ENCODE data around the gene DZIP3. TPM values are rescaled to one million over a fixed set of nuclear protein-coding genes. Genes with fewer than 3 reads are reported as not detected.
"Not testable (repeated sequence)": the region's sequence is repeated elsewhere in the genome, so short reads cannot be mapped to it uniquely, and the experiment has no call there.

DZIP3 gene
- total RNA-seq, 1 donor from 2014 or later = 11.5 TPM

DNA sequence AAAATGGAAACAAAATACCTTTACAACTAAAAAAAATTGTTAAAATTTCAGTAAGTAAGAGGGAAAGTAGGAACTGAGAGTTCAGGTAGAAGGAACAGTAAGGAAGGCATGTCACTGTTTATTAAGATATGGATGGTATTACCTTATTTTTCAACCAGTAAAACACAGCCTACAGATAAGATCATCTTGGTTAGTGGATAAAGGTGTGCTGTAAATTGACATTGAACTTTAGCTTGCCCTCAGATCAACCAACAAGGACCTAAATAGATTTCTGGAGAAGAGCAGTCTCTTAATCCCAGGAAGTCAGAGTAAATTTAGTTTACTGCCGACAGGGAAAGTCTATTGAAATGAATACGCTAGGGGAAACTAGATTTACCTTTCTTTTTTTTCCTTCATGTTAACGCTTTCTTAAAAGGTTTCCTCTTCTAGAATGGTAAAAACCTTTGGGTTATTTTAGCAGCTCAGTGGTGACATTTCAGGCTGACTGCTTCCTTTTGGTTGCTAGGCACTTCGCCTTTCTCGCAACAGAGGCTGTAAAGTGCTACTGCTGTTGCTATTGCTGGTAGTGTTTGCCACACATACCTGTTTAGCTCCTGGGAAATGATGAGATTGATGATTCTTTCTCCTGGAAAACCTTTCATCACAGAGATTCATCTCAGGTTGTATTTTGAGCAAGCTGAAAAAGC is 12.9 kb downstream of the DZIP3 start:
- no peak for DNase-seq (ENCODE audit: low spot score)

GRCh38 chr3:108602935-108603294 is 13.4 kb downstream of the DZIP3 start:
- no peak for DNase-seq (ENCODE audit: low spot score)

DNA sequence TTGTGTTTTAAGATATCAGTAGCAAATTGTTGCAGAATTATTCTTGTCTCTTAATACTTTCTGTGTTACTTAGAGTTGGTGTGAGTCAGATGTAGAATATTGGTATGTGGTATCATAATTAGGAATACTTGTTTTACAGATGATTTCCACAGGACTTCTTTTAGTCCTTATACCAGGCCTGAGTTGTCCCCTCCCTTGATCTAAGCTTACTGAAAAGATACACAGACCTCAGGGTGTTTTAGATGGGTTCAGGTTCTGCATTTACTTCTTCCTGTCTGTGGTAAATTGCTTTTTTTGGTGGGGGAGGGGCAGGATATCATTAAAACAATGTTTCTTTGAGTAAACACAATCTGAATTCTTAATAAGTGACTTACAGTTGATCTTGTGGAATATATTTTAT is 14.2 kb downstream of the DZIP3 start:
- no peak for DNase-seq (ENCODE audit: low spot score)

- no peak for DNase-seq (ENCODE audit: low spot score)
Observed at GRCh38 chr3:108605028-108605427, 15.5 kb downstream of the DZIP3 start.

DNA sequence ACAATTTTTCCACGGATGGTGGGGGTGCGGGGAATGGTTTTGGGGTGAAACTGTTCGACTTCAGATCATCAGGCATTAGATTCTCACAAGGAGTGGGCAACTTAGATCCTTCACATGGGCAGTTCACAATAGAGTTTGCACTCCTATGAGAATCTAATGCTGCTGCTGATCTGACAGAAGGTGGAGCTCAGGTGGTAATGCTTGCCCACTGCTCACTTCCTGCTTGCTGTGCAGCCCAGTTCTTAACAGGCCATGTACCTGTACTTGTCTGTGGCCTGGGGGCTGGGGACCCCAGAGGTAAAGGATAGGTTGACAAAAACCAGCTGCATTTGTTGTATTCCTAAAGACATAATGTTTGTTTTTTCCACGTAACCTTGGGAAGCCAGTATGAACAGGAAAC is 16.0 kb downstream of the DZIP3 start:
- no peak for DNase-seq (ENCODE audit: low spot score)

- no peak for DNase-seq (ENCODE audit: low spot score)
Observed at GRCh38 chr3:108608750-108609149, 19.2 kb downstream of the DZIP3 start.

DNA sequence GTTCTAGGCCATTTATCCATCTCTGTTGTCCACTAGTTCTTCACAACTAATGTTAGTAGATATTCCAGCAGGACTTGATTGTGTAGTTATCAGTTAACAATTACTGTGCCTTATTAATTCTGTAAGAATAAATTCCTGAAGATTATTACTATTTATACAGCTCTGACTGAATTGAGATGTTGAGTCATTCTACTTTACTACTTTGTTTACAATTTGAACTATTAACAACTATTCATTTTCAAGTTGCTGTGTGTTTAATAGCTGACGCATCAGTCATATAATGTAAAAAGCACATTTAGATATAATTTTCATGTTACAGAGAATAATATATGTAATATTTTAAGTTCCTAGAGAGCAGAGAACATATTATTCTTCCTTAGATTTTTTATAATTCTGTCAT is 21.1 kb downstream of the DZIP3 start:
- no peak for DNase-seq (ENCODE audit: low spot score)

- DNase-seq (ENCODE audit: low spot score) = not testable (repeated sequence)
Observed at GRCh38 chr3:108616090-108616489, 26.6 kb downstream of the DZIP3 start.

DNA sequence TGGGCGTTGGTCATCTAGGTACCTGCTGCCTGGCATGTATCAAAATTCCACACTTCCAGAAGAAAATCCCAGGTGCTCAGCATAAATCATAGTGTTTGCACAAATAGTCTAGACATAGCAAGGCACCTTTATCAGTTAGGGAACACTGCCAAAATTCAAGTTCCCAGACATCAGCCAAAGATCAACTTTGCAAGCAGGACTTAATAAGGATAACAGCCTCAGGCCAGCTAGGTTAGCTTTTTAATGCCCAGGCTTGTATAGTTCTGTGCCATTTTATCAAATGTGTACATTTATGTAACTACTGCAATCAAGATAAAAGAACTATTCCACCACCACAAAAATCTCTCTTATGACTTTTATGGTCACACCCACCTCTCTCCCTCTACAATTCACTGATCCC is 30.7 kb downstream of the DZIP3 start:
- peak; percentile 26 for DNase-seq (ENCODE audit: low spot score)

- no peak for DNase-seq (ENCODE audit: low spot score)
Observed at GRCh38 chr3:108623504-108623903, 34.0 kb downstream of the DZIP3 start.

- DNase-seq (ENCODE audit: low spot score) = no peak
Observed at GRCh38 chr3:108629974-108630373, 40.5 kb downstream of the DZIP3 start.

GRCh38 chr3:108642526-108642925 is 53.0 kb downstream of the DZIP3 start:
- DNase-seq (ENCODE audit: low spot score) = no peak

DNA sequence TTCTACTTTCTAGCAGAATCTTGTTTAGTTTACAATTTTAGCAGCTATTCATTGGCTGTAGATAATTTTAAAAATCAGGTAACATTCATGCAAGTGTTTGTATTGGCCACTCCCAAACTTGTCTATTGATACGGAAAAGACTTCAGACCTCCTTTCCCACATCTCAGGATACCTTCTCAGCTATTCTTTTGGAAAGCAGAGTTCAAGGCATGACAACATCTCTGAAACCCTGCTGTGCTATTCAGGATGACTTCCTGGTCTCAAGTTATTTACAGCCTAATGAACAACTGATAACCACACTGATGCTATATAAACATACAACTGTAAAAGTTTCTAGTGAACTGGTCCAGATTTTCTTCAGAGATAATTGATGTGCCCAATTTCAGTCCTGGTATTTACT is 55.8 kb downstream of the DZIP3 start:
- no peak for DNase-seq (ENCODE audit: low spot score)

DNA sequence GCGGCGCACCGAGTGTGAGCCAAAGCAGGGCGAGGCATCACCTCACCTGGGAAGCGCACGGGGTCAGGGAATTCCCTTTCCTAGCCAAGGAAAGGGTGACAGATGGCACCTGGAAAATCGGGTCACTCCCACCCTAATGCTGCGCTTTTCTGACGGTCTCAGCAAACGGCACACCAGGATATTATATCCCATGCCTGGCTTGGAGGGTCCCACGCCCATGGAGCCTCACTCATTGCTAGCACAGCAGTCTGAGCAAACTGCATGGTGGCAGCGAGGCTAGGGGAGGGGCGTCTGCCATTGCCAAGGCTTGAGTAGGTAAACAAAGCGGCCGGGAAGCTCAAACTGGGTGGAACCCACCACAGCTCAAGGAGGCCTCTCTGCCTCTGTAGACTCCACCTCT is 66.1 kb downstream of the DZIP3 start:
- not testable (repeated sequence) for DNase-seq (ENCODE audit: low spot score)

DNA sequence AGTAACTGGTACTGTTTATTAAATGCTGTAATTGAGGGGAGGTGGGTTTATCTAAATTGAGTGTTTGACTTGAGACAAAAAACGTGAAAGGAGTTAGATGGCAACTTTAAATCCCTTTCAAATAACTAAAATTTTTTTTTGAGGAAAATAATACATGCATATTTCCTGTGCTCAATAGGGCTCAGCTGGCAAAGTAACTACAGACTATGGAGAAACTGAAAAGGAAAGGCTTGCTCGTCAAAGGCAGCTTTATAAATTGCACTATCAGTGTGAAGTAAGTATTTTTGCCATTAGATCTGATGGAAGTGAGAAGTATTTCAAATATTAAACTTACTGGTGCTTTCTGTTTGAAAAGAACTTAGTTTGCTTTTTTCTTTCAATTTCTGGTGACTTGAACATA is 72.2 kb downstream of the DZIP3 start:
- no peak for DNase-seq (ENCODE audit: low spot score)

DNA sequence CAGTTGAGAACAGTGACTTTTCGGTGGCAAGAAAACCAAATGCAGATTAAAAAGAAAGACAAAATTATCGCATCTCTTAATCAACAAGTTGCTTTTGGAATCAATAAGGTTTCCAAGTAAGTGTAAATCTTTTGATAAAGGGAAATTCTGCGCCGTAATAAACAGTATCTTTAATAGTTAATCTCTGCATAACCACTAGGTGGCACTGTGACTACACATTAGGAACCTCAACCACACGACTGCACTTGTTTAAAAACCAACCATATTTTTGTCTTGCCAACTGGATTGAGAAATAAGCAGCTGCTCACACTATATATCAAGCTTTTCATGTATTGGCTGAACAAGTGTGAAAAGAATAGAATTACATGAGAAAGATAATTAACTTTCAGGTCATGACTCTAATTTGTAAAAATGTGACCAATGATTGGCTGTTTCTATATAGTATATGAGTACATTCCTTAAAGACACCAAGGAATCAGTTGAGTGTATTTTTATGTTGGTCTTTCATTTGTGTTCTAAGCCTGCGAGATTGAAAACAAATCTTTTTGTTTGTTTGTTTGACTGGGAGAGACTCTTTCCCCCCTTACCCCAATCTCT is 72.7 kb downstream of the DZIP3 start:
- no peak for DNase-seq (ENCODE audit: low spot score)

DNA sequence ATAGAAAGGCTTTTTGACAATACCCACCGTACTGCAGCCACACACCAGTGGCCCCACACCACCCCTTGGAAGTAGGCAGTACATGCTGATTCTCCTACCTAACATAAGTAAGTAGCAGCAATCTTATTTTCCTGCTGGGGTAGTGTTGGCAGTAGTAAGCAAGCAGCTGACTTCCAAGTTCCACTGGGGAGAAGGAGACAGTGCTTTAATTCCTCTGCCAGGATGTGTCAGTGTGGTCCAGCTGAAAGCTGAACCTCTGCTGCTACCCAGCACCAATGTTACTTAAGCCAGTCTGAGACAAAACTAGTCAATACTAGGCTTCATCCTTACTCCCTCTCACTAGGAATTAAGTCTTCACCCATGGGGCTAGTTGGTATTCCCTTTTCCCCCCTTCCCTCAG is 74.7 kb downstream of the DZIP3 start:
- DNase-seq (ENCODE audit: low spot score) = no peak

DNA sequence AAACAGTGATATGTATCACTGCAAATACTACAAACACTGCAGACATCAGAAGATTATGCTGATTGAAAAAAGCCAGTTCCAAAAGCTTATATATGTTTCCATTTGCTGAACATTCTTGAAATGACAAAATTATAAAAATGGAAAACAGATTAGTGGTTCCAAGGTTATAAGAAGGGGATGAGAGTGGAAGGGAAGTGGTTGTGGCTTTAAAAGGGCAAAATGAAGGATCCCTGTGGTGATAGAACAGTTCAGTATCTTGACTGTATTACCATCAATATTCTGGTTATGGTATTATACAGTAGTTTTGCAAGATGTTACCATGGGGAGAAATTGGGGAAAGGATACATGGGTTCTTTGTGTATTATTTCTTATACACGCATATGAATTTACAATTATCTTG is 77.8 kb downstream of the DZIP3 start:
- DNase-seq (ENCODE audit: low spot score) = no peak

DNA sequence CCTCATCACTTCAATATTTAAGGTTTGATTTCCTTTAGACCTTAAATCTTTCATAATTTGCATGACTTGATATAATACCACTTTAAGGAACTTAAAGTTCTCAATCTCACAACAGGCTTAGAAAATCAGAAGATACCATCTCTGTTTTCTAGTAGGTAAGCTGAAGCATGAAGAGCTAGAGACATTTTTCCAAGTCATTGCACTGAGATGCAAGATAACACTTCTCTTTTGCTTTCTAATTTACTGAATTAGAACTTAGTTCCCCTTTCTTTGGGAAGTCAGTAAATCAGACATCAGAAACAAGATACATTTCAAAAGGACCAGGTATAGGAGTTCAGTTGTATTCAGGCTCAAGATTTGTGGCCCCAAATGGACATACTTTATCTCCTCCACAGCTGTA is 79.7 kb downstream of the DZIP3 start:
- DNase-seq (ENCODE audit: low spot score) = no peak

- no peak for DNase-seq (ENCODE audit: low spot score)
Observed at GRCh38 chr3:108672701-108673100, 83.2 kb downstream of the DZIP3 start.

GRCh38 chr3:108673988-108674661 is 84.6 kb downstream of the DZIP3 start:
- DNase-seq (ENCODE audit: low spot score) = no peak

DNA sequence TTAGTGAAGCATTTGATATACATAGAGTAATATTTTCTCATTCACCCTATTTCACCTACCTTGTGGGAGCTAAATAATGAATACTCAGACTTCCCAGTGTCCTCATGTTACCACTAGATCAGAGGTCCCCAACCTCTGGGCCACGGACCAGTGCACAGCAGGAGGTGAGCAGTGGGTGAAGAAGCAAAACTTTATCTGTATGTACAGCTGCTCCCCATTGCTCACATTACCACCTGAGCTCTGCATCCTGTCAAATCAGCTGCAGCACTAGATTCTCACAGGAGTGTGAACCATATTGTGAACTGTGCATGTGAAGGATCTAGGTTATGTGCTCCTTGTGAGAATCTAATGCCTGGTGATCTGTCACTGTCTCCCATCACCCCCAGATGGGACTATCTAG is 88.3 kb downstream of the DZIP3 start:
- no peak for DNase-seq (ENCODE audit: low spot score)

DNA sequence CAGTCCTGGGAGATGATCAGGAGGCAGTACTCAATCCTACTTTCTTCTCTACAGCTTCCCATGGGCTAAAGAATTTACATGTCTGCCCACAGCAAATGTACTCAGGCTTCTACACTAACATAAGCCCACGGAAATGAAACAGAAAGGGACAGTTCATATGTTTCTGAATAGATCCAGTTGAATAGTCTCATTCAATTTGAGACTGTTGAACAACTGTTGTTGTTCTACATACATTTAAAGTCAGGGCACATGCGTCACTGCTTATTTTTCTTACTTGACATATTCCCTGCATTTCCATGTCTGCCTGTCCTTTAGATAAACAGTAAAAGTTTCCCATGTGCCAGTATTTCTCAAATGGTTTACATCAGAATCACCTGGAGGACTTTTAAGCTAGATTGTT is 102.8 kb downstream of the DZIP3 start:
- DNase-seq (ENCODE audit: low spot score) = not testable (repeated sequence)

Data from mucosa of gallbladder (tissue), 1 donor.